ENCODE measurements around the gene EMID1.

DNA sequence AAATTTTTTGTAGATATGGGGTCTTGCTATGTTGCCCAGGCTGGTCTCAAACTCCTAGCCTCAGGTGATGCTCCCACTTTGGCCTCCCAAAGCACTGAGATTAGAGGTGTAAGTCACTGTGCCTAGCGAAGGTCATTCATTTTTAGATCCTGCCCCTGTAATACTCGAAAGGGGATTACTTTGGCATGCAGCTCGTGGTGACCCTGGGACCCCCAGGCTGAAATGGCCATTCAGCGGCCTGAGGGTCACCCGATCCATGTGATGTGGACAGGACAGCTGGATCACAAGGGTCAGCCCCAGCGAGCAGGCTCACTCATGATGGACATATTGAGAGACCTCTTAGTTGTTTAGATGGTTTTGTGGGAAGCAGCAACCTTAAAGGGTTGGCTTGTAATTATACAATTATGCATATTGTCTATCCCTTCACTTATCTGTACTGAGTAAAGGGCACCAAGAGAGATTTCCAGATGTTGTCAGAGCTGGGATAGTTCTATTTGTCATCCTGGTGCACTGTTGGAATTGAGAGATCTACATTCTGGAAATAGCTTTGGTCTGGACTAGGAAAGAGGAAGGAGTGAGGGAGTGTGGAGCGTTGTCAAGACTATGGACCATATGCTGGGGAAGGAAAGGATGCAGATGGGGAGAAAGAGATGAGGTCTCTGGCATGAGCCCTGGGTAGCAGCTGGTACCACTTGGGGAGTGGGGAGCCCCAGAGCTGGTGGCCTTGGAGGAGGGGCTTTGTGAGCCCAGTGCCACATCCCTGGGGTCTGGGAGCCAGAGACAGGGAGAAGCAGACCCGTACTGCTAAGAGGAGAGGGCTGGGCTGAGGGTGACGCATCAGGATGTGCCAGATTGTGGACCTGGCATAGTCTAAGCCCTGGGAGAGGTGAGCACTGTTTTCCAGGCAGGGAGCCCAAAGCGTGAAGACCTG, 46.5 kb downstream of the EMID1 start:
- TF ChIP-seq CEBPB (IDR thresholded peaks at IDR 0.05) (no peak), EGR1 (IDR thresholded peaks at IDR 0.05) (no peak), EP300 (IDR thresholded peaks at IDR 0.05; ENCODE audit: borderline replicate concordance) (no peak), YY1 (IDR thresholded peaks at IDR 0.05; ENCODE audit: low read depth) (no peak), CREB1 (IDR thresholded peaks at IDR 0.05; ENCODE audit: low read depth) (no peak), TAF1 (IDR thresholded peaks at IDR 0.05; ENCODE audit: low read depth) (no peak), RAD21 (IDR thresholded peaks at IDR 0.05; ENCODE audit: low read depth) (no peak), FOXM1 (IDR thresholded peaks at IDR 0.05; ENCODE audit: borderline replicate concordance, low read depth) (no peak)
- TF ChIP-seq, protein P1, sequence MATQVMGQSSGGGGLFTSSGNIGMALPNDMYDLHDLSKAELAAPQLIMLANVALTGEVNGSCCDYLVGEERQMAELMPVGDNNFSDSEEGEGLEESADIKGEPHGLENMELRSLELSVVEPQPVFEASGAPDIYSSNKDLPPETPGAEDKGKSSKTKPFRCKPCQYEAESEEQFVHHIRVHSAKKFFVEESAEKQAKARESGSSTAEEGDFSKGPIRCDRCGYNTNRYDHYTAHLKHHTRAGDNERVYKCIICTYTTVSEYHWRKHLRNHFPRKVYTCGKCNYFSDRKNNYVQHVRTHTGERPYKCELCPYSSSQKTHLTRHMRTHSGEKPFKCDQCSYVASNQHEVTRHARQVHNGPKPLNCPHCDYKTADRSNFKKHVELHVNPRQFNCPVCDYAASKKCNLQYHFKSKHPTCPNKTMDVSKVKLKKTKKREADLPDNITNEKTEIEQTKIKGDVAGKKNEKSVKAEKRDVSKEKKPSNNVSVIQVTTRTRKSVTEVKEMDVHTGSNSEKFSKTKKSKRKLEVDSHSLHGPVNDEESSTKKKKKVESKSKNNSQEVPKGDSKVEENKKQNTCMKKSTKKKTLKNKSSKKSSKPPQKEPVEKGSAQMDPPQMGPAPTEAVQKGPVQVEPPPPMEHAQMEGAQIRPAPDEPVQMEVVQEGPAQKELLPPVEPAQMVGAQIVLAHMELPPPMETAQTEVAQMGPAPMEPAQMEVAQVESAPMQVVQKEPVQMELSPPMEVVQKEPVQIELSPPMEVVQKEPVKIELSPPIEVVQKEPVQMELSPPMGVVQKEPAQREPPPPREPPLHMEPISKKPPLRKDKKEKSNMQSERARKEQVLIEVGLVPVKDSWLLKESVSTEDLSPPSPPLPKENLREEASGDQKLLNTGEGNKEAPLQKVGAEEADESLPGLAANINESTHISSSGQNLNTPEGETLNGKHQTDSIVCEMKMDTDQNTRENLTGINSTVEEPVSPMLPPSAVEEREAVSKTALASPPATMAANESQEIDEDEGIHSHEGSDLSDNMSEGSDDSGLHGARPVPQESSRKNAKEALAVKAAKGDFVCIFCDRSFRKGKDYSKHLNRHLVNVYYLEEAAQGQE (IDR thresholded peaks at IDR 0.05; ENCODE audit: low read depth) = no peak
- TF ChIP-seq, protein P2, sequence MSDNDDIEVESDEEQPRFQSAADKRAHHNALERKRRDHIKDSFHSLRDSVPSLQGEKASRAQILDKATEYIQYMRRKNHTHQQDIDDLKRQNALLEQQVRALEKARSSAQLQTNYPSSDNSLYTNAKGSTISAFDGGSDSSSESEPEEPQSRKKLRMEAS (IDR thresholded peaks at IDR 0.05) = no peak

Measured in Ishikawa (cell line).